ENCODE data around the gene CNTNAP2.
"Not testable (repeated sequence)": the region's sequence is repeated elsewhere in the genome, so short reads cannot be mapped to it uniquely, and the experiment has no call there.

Gene CNTNAP2

GRCh38 chr7:148319316-148319808, 2202.8 kb downstream of the CNTNAP2 start:
- Histone ChIP-seq H3K4me3 (ENCODE audit: control insufficient read depth in 1 of 7, extremely low read depth in 1 of 7, insufficient read depth in 4 of 7, low read depth in 2 of 7, low read length in 6 of 7) (no peak overlapping the region), H3K27me3 (replicated peaks in 2 of 5; ENCODE audit: control insufficient read depth in 4 of 5, insufficient read depth in 5 of 5, low read length in 4 of 5) (no peaks in the 10 kb centered on the region), H3K27ac (ENCODE audit: insufficient read depth in 1 of 2, low read depth in 1 of 2, low read length in 2 of 2, poor library complexity in 1 of 2, severe bottlenecking in 2 of 2) (no peak overlapping the region), H3K36me3 (ENCODE audit: control insufficient read depth in 4 of 4, insufficient read depth in 4 of 4, low read length in 3 of 4) (no peaks in the 10 kb centered on the region), H3K9me3 (ENCODE audit: control extremely low read depth in 1 of 5, control insufficient read depth in 4 of 5, insufficient read depth in 2 of 5, low read depth in 1 of 5, low read length in 4 of 5) (no peaks in the 10 kb centered on the region), H3K4me1 (ENCODE audit: control extremely low read depth in 1 of 4, control insufficient read depth in 4 of 4, insufficient read depth in 4 of 4, low read length in 3 of 4) (no peaks in the 10 kb centered on the region)
- ChIA-PET POLR2A (no interaction called here), CTCF (no interaction called here)
- DNase-seq, result no peak
- 100% methylated on average over 5 of the region's 6 CpGs for WGBS (ENCODE audit: insufficient coverage)

- Histone ChIP-seq H3K36me3 (ENCODE audit: control insufficient read depth in 4 of 4, insufficient read depth in 4 of 4, low read length in 3 of 4) (no peaks in the 10 kb centered on the region), H3K9me3 (ENCODE audit: control extremely low read depth in 1 of 5, control insufficient read depth in 4 of 5, insufficient read depth in 2 of 5, low read depth in 1 of 5, low read length in 4 of 5) (no peaks in the 10 kb centered on the region), H3K27me3 (replicated peaks in 2 of 5; ENCODE audit: control insufficient read depth in 4 of 5, insufficient read depth in 5 of 5, low read length in 4 of 5) (no peaks in the 10 kb centered on the region), H3K4me1 (ENCODE audit: control extremely low read depth in 1 of 4, control insufficient read depth in 4 of 4, insufficient read depth in 4 of 4, low read length in 3 of 4) (no peaks in the 10 kb centered on the region), H3K4me3 (ENCODE audit: control insufficient read depth in 1 of 7, extremely low read depth in 1 of 7, insufficient read depth in 4 of 7, low read depth in 2 of 7, low read length in 6 of 7) (no peak overlapping the region), H3K27ac (ENCODE audit: insufficient read depth in 1 of 2, low read depth in 1 of 2, low read length in 2 of 2, poor library complexity in 1 of 2, severe bottlenecking in 2 of 2) (no peak overlapping the region)
- 100% methylated on average over 1 of the region's 3 CpGs for WGBS (ENCODE audit: insufficient coverage)
- ChIA-PET CTCF (no interaction called here), POLR2A (no interaction called here)
- no peak for DNase-seq
These were observed 2208.6 kb downstream of the CNTNAP2 start for GRCh38 chr7:148325208-148325607.

GRCh38 chr7:148327379-148327778, 2210.8 kb downstream of the CNTNAP2 start:
- no CpG with 5 or more reads among the region's 1 CpG for WGBS (ENCODE audit: insufficient coverage)

GRCh38 chr7:148328906-148329305, 2212.3 kb downstream of the CNTNAP2 start:
- POLR2A ChIA-PET, result no interaction called here
- Histone ChIP-seq H3K9me3 (ENCODE audit: control extremely low read depth in 1 of 5, control insufficient read depth in 4 of 5, insufficient read depth in 2 of 5, low read depth in 1 of 5, low read length in 4 of 5) (peaks cover 0 to 13% (median 2%) of the 10 kb centered on the region in 5 experiments), H3K4me3 (ENCODE audit: control insufficient read depth in 1 of 7, extremely low read depth in 1 of 7, insufficient read depth in 4 of 7, low read depth in 2 of 7, low read length in 6 of 7) (no peak overlapping the region), H3K27ac (ENCODE audit: insufficient read depth in 1 of 2, low read depth in 1 of 2, low read length in 2 of 2, poor library complexity in 1 of 2, severe bottlenecking in 2 of 2) (no peak overlapping the region), H3K4me1 (ENCODE audit: control extremely low read depth in 1 of 4, control insufficient read depth in 4 of 4, insufficient read depth in 4 of 4, low read length in 3 of 4) (no peaks in the 10 kb centered on the region), H3K27me3 (replicated peaks in 2 of 5; ENCODE audit: control insufficient read depth in 4 of 5, insufficient read depth in 5 of 5, low read length in 4 of 5) (no peaks in the 10 kb centered on the region), H3K36me3 (ENCODE audit: control insufficient read depth in 4 of 4, insufficient read depth in 4 of 4, low read length in 3 of 4) (no peaks in the 10 kb centered on the region)
- 100% methylated on average over 1 of the region's 5 CpGs for WGBS (ENCODE audit: insufficient coverage)
- no peak for DNase-seq
- CTCF ChIA-PET, result no interaction called here

More at GRCh38 chr7:148327379-148327778, 2210.8 kb downstream of the CNTNAP2 start:
- Histone ChIP-seq H3K9me3 (ENCODE audit: control extremely low read depth in 1 of 5, control insufficient read depth in 4 of 5, insufficient read depth in 2 of 5, low read depth in 1 of 5, low read length in 4 of 5) (peaks cover 0 to 13% (median 2%) of the 10 kb centered on the region in 5 experiments), H3K4me3 (ENCODE audit: control insufficient read depth in 1 of 7, extremely low read depth in 1 of 7, insufficient read depth in 4 of 7, low read depth in 2 of 7, low read length in 6 of 7) (no peak overlapping the region), H3K4me1 (ENCODE audit: control extremely low read depth in 1 of 4, control insufficient read depth in 4 of 4, insufficient read depth in 4 of 4, low read length in 3 of 4) (no peaks in the 10 kb centered on the region), H3K27me3 (replicated peaks in 2 of 5; ENCODE audit: control insufficient read depth in 4 of 5, insufficient read depth in 5 of 5, low read length in 4 of 5) (no peaks in the 10 kb centered on the region), H3K27ac (ENCODE audit: insufficient read depth in 1 of 2, low read depth in 1 of 2, low read length in 2 of 2, poor library complexity in 1 of 2, severe bottlenecking in 2 of 2) (no peak overlapping the region), H3K36me3 (ENCODE audit: control insufficient read depth in 4 of 4, insufficient read depth in 4 of 4, low read length in 3 of 4) (no peaks in the 10 kb centered on the region)
- ChIA-PET POLR2A (no interaction called here), CTCF (no interaction called here)
- DNase-seq, result no peak

- no peak for DNase-seq
- POLR2A ChIA-PET, result no interaction called here
- no peaks in the 10 kb centered on the region for H3K4me1 ChIP-seq (ENCODE audit: control extremely low read depth in 1 of 4, control insufficient read depth in 4 of 4, insufficient read depth in 4 of 4, low read length in 3 of 4)
- CTCF ChIA-PET, result no interaction called here
- no peak overlapping the region for H3K4me3 ChIP-seq (ENCODE audit: control insufficient read depth in 1 of 7, extremely low read depth in 1 of 7, insufficient read depth in 4 of 7, low read depth in 2 of 7, low read length in 6 of 7)
- WGBS (ENCODE audit: insufficient coverage), result 93% methylated on average over 14 of the region's 15 CpGs
- H3K9me3 ChIP-seq (ENCODE audit: control extremely low read depth in 1 of 5, control insufficient read depth in 4 of 5, insufficient read depth in 2 of 5, low read depth in 1 of 5, low read length in 4 of 5), result peaks cover 0 to 13% (median 2%) of the 10 kb centered on the region in 5 experiments
- no peaks in the 10 kb centered on the region for H3K36me3 ChIP-seq (ENCODE audit: control insufficient read depth in 4 of 4, insufficient read depth in 4 of 4, low read length in 3 of 4)
- no peaks in the 10 kb centered on the region for H3K27me3 ChIP-seq (replicated peaks in 2 of 5; ENCODE audit: control insufficient read depth in 4 of 5, insufficient read depth in 5 of 5, low read length in 4 of 5)
- H3K27ac ChIP-seq (ENCODE audit: insufficient read depth in 1 of 2, low read depth in 1 of 2, low read length in 2 of 2, poor library complexity in 1 of 2, severe bottlenecking in 2 of 2), result no peak overlapping the region
These were observed 2213.7 kb downstream of the CNTNAP2 start for GRCh38 chr7:148330124-148330818.

GRCh38 chr7:148330822-148331221, 2214.2 kb downstream of the CNTNAP2 start:
- Histone ChIP-seq H3K9me3 (ENCODE audit: control extremely low read depth in 1 of 5, control insufficient read depth in 4 of 5, insufficient read depth in 2 of 5, low read depth in 1 of 5, low read length in 4 of 5) (peaks cover 0 to 13% (median 2%) of the 10 kb centered on the region in 5 experiments), H3K36me3 (ENCODE audit: control insufficient read depth in 4 of 4, insufficient read depth in 4 of 4, low read length in 3 of 4) (no peaks in the 10 kb centered on the region), H3K4me1 (ENCODE audit: control extremely low read depth in 1 of 4, control insufficient read depth in 4 of 4, insufficient read depth in 4 of 4, low read length in 3 of 4) (no peaks in the 10 kb centered on the region), H3K27ac (ENCODE audit: insufficient read depth in 1 of 2, low read depth in 1 of 2, low read length in 2 of 2, poor library complexity in 1 of 2, severe bottlenecking in 2 of 2) (no peak overlapping the region), H3K27me3 (replicated peaks in 2 of 5; ENCODE audit: control insufficient read depth in 4 of 5, insufficient read depth in 5 of 5, low read length in 4 of 5) (no peaks in the 10 kb centered on the region), H3K4me3 (ENCODE audit: control insufficient read depth in 1 of 7, extremely low read depth in 1 of 7, insufficient read depth in 4 of 7, low read depth in 2 of 7, low read length in 6 of 7) (no peak overlapping the region)
- CTCF ChIA-PET, result no interaction called here
- WGBS (ENCODE audit: insufficient coverage), result 87% methylated on average over 7 of the region's 9 CpGs
- DNase-seq, result no peak
- POLR2A ChIA-PET, result no interaction called here

GRCh38 chr7:148331456-148331855, 2214.9 kb downstream of the CNTNAP2 start:
- peaks cover 0 to 13% (median 2%) of the 10 kb centered on the region in 5 experiments for H3K9me3 ChIP-seq (ENCODE audit: control extremely low read depth in 1 of 5, control insufficient read depth in 4 of 5, insufficient read depth in 2 of 5, low read depth in 1 of 5, low read length in 4 of 5)
- WGBS (ENCODE audit: insufficient coverage), result 90% methylated on average over 7 of the region's 11 CpGs
- H3K4me3 ChIP-seq (ENCODE audit: control insufficient read depth in 1 of 7, extremely low read depth in 1 of 7, insufficient read depth in 4 of 7, low read depth in 2 of 7, low read length in 6 of 7); DNase-seq; CTCF ChIA-PET; H3K4me1 ChIP-seq (ENCODE audit: control extremely low read depth in 1 of 4, control insufficient read depth in 4 of 4, insufficient read depth in 4 of 4, low read length in 3 of 4); H3K36me3 ChIP-seq (ENCODE audit: control insufficient read depth in 4 of 4, insufficient read depth in 4 of 4, low read length in 3 of 4); POLR2A ChIA-PET; H3K27me3 ChIP-seq (replicated peaks in 2 of 5; ENCODE audit: control insufficient read depth in 4 of 5, insufficient read depth in 5 of 5, low read length in 4 of 5); H3K27ac ChIP-seq (ENCODE audit: insufficient read depth in 1 of 2, low read depth in 1 of 2, low read length in 2 of 2, poor library complexity in 1 of 2, severe bottlenecking in 2 of 2): not testable (repeated sequence)

Data from common myeloid progenitor, CD34-positive (primary cell).